K562 (cell line): ENCODE results near the gene TRPM8. TPM values are rescaled to one million over a fixed set of nuclear protein-coding genes. Genes with fewer than 3 reads are reported as not detected.
A peak's percentile ranks its signal among the peaks of the same experiment; 100 is the strongest.

Experiments used
- ATAC-seq: fragments of 200-7000 bp; cut with Tn5 transposase; 3 replicates; pipeline ENCODE4 v1.9.1; 2020; ENCODE audit warnings: moderate library complexity
- BruUV-seq: library from RNA; stranded (reverse); fragments of 400-500 nt; replicated peaks from 2 replicates; lab custom pipeline; 2021; lab: Mats Ljungman, UMichigan
- CTCF ChIA-PET: fragments of 300-600 bp; formaldehyde crosslinking; extraction: SDS; loops from one replicate; lab custom pipeline; 2021; ENCODE audit warnings: low intra/inter-chr PET ratio; lab: Yijun Ruan, JAX
- POLR2A ChIA-PET: fragments of 300-600, 350-650 bp; sonication (Branson Sonifier 250); formaldehyde crosslinking; extraction: SDS; loops from one replicate; lab custom pipeline; 2021; ENCODE audit warnings: antibody characterized with exemption, inconsistent platforms; lab: Yijun Ruan, JAX
- DNase-seq, 4 experiments: peaks; one replicate each; pipeline versions ENCODE4 v3.0.0 to v3.0.0-alpha.2; 2011 to 2018; ENCODE audit warnings: low spot score in 3 of 4, mixed read lengths in 3 of 4; ENCODE audit errors: extremely low read depth in 1 of 4
- FAIRE-seq: peaks from 2 replicates; lab custom pipeline; 2011; peaks lifted over from hg19 to GRCh38; lab: Jason Lieb, UNC
- H2AFZ ChIP-seq: 2 replicates; pipeline ENCODE4 v1.6.0; 2011; ENCODE audit warnings: low read depth, low read length, control low read depth, inconsistent platforms
- H3K27ac ChIP-seq: fragments of 200-600 bp; 3 replicates; pipeline ENCODE4 v1.8.0; 2011; ENCODE audit warnings: low read depth, mild to moderate bottlenecking, control low read depth, inconsistent platforms, low read length, moderate library complexity, mixed read lengths; ENCODE audit errors: extremely low read depth
- H3K27me3 ChIP-seq, 2 experiments: fragments of 300-600 bp in 1 of 2; 2 replicates in 1 of 2; 3 replicates in 1 of 2; pipeline versions ENCODE4 v1.6.0 to v1.8.0; 2011; ENCODE audit warnings: inconsistent platforms in 2 of 2, low read length in 2 of 2, mild to moderate bottlenecking in 1 of 2, mixed read lengths in 1 of 2, moderate library complexity in 1 of 2; ENCODE audit not compliant: control insufficient read depth in 2 of 2, insufficient read depth in 2 of 2
- H3K36me3 ChIP-seq: fragments of 300-600 bp; 3 replicates; pipeline ENCODE4 v1.8.0; 2011; ENCODE audit warnings: mild to moderate bottlenecking, low read length, inconsistent platforms; ENCODE audit not compliant: control insufficient read depth, insufficient read depth
- H3K4me1 ChIP-seq, 2 experiments: fragments of 200-600 bp in 1 of 2; replicated peaks in 1 of 2; 2 replicates in 1 of 2; 3 replicates in 1 of 2; pipeline versions ENCODE4 v1.5.1 to v1.8.0; 2011; ENCODE audit warnings: inconsistent platforms in 2 of 2, low read length in 2 of 2, mild to moderate bottlenecking in 1 of 2, mixed read lengths in 1 of 2, moderate library complexity in 1 of 2; ENCODE audit not compliant: control insufficient read depth in 2 of 2, insufficient read depth in 2 of 2
- H3K4me2 ChIP-seq: 2 replicates; pipeline ENCODE4 v1.6.1; 2011; ENCODE audit warnings: low read length, control low read depth, inconsistent platforms, mixed read lengths; ENCODE audit not compliant: insufficient read depth
- H3K4me3 ChIP-seq: fragments of 200-600 bp; sonication (generic), shearing (Covaris generic); 2 replicates; pipeline ENCODE4 v1.5.1; 2016; ENCODE audit warnings: control low read depth, inconsistent platforms
- H3K79me2 ChIP-seq: fragments of 200-600 bp; 3 replicates; pipeline ENCODE4 v1.8.0; 2011; ENCODE audit warnings: low read length, inconsistent platforms; ENCODE audit not compliant: control insufficient read depth, insufficient read depth
- H3K9ac ChIP-seq, 2 experiments: 2 replicates each; pipeline versions ENCODE4 v1.6.0 to v1.6.1; 2011; ENCODE audit warnings: low read depth in 2 of 2, low read length in 2 of 2, control low read depth in 1 of 2, inconsistent platforms in 1 of 2, mild to moderate bottlenecking in 1 of 2, mixed read lengths in 1 of 2; ENCODE audit not compliant: insufficient read depth in 1 of 2
- H3K9me1 ChIP-seq: one replicate; pipeline ENCODE4 v1.6.0; 2011; ENCODE audit warnings: inconsistent platforms, mild to moderate bottlenecking, low read length, moderate library complexity; ENCODE audit not compliant: control insufficient read depth, insufficient read depth
- H3K9me3 ChIP-seq: replicated peaks from 2 replicates; pipeline ENCODE4 v1.5.1; 2011; ENCODE audit warnings: low read depth, low read length, inconsistent platforms; ENCODE audit not compliant: control insufficient read depth, insufficient read depth
- H4K20me1 ChIP-seq: replicated peaks from 2 replicates; pipeline ENCODE4 v1.6.1; 2011; ENCODE audit warnings: low read length, inconsistent platforms, mixed read lengths; ENCODE audit not compliant: control insufficient read depth, insufficient read depth
- ARID3B ChIP-seq: fragments of 250-450 bp; sonication (Bioruptor Pico); IDR thresholded peaks from 2 replicates; pipeline ENCODE4 v1.4.0; 2020; ENCODE audit warnings: borderline replicate concordance
- NR2F6 ChIP-seq: fragments of 450-650 bp; formaldehyde crosslinking; IDR thresholded peaks from 2 replicates; pipeline ENCODE4 v1.4.0; 2020; ENCODE audit warnings: mild to moderate bottlenecking
- PPARD ChIP-seq: fragments of 250-450 bp; sonication (Bioruptor Pico); IDR thresholded peaks from 2 replicates; pipeline ENCODE4 v1.8.0; 2022; ENCODE audit warnings: inconsistent platforms, mild to moderate bottlenecking, moderate library complexity
- TFE3 ChIP-seq: fragments of 450-650 bp; formaldehyde crosslinking; IDR thresholded peaks from 2 replicates; pipeline ENCODE4 v1.4.0; 2020; ENCODE audit warnings: mild to moderate bottlenecking, mixed read lengths
- ZBTB7A ChIP-seq: IDR thresholded peaks from 2 replicates; pipeline ENCODE4 v1.6.1; 2011; ENCODE audit warnings: low read depth, mild to moderate bottlenecking, low read length, moderate library complexity, borderline replicate concordance; ENCODE audit not compliant: control insufficient read depth
- ZNF592 ChIP-seq: fragments of 450-650 bp; IDR thresholded peaks from 2 replicates; pipeline ENCODE4 v1.6.1; 2017; ENCODE audit warnings: antibody characterized with exemption, mild to moderate bottlenecking
- WGBS: fragments of 100-300 bp; shearing (Covaris generic); methylation state at CpG from one replicate; pipeline ENCODE4 v1.1.6; 2016; ENCODE audit warnings: low coverage, mixed read lengths; ENCODE audit not compliant: insufficient coverage; ENCODE audit errors: missing lambda C conversion rate; 5-methylcytosine and 5-hydroxymethylcytosine counted together
- in situ Hi-C: fragments of 300-500 bp; cut with MboI; formaldehyde crosslinking; loops from 4 replicates; pipeline ENCODE4 v1.15.0; 2018; ENCODE audit warnings: inconsistent platforms, mixed read lengths
- intact Hi-C: fragments of 100-400 bp; cut with micrococcal nuclease; formaldehyde crosslinking; loops from 2 replicates; pipeline ENCODE4 v1.14.2; 2022
- polyA plus RNA-seq, 8 experiments: library from polyadenylated mRNA; depleted of rRNA in 4 of 8; stranded (reverse) in 5 of 8; unstranded in 3 of 8; fragments of >200 nt; fragmentation: Nextera tagmentation in 2 of 8; fragmentation: Illumina TruSeq in 1 of 8; extraction: Ambion mirVana in 2 of 8; extraction: Trizol in 1 of 8; gene quantifications; 2 replicates each; pipeline versions ENCODE4 v1.2.1 to v1.2.3, GENCODE V29; 2011 to 2014; ENCODE audit warnings: inconsistent platforms in 1 of 8, missing spikeins in 1 of 8
- total RNA-seq, 7 experiments: library from RNA; depleted of rRNA in 6 of 7; stranded (reverse); fragments of >200 nt in 6 of 7; fragmentation: Illumina TruSeq in 2 of 7; extraction: Trizol in 2 of 7; gene quantifications; 2 replicates each; pipeline versions ENCODE4 v1.2.1 to v1.2.3, GENCODE V29; 2011 to 2021; ENCODE audit warnings: low replicate concordance in 1 of 7

The TRPM8 gene
- total and polyA plus RNA-seq, 9 of the 15 experiments (the other 6 are each of a cell fraction or from before 2014, with no cell fraction given) = not detected

- FAIRE-seq (no peak), DNase-seq (no peak), ATAC-seq (no peak)
- ChIA-PET CTCF (no interaction called here), POLR2A (no interaction called here)
- TF ChIP-seq ZNF592 (no peak), TFE3 (peak; percentile 22), ARID3B (no peak), ZBTB7A (no peak), PPARD (CRISPR knock-in tag) (no peak), NR2F6 (CRISPR knock-in tag) (no peak)
- no peaks in the 10 kb centered on the region for H4K20me1 ChIP-seq
- no peaks in the 10 kb centered on the region for H3K36me3 ChIP-seq
- H3K4me2 ChIP-seq = no peak overlapping the region
- H2AFZ ChIP-seq = no peak overlapping the region
- no TSS peak for BruUV-seq
- intact Hi-C loops (no loop called here), in situ Hi-C loops (no loop called here)
- H3K4me1 ChIP-seq = no peaks in the 10 kb centered on the region
- H3K4me3 ChIP-seq = no peak overlapping the region
- H3K9ac ChIP-seq = no peak overlapping the region
- H3K9me3 ChIP-seq = no peaks in the 10 kb centered on the region
- no peaks in the 10 kb centered on the region for H3K9me1 ChIP-seq
- no peak overlapping the region for H3K27ac ChIP-seq
- no peaks in the 10 kb centered on the region for H3K27me3 ChIP-seq
- 0% methylated on average over 1 of the region's 1 CpG for WGBS
- H3K79me2 ChIP-seq = no peaks in the 10 kb centered on the region
Observed at GRCh38 chr2:234032279-234032856, 115.2 kb downstream of the TRPM8 start.
